ENCODE measurements around the gene POMT1. TPM values are rescaled to one million over a fixed set of nuclear protein-coding genes. Genes with fewer than 3 reads are reported as not detected.

Gene POMT1
- total and polyA plus RNA-seq, 2 of the 8 experiments (the other 6 are each of a cell fraction or from before 2014, with no cell fraction given) = 22.3 to 33.2 TPM

GRCh38 chr9:131562032-131562959, 59.6 kb downstream of the POMT1 start:
- Histone ChIP-seq H4K8ac (ENCODE audit: extremely low read depth, insufficient read depth, low read length) (no peak overlapping the region), H3K4me2 (ENCODE audit: insufficient read depth in 1 of 2, low read depth in 2 of 2, low read length in 2 of 2) (0 out of 4 replicates have a peak overlapping the region, but pooled peaks of 1 of the 2 experiments have one; percentile 16), H3K79me2 (ENCODE audit: control insufficient read depth in 1 of 2, insufficient read depth in 2 of 2, low read length in 2 of 2) (no peaks in the 10 kb centered on the region), H3K56ac (replicated peaks; ENCODE audit: insufficient read length, low read depth, low read length) (no peak overlapping the region), H2AK5ac (ENCODE audit: low read depth, low read length) (no peak overlapping the region), H3K4me3 (ENCODE audit: extremely low read depth in 1 of 4, insufficient read depth in 2 of 4, low read depth in 3 of 4, low read length in 4 of 4) (peak overlapping the region in 1 of 4 experiments; percentile 22; a peak in 1 of 8 replicates), H3K27me3 (replicated peaks in 1 of 4; ENCODE audit: control insufficient read depth in 3 of 4, extremely low read depth in 1 of 4, insufficient read depth in 3 of 4, low read length in 3 of 4) (no peaks in the 10 kb centered on the region), H3K36me3 (ENCODE audit: control insufficient read depth in 2 of 4, insufficient read depth in 4 of 4, low read length in 3 of 4) (no peaks in the 10 kb centered on the region), H4K20me1 (replicated peaks in 1 of 2; ENCODE audit: control insufficient read depth in 1 of 2, insufficient read depth in 2 of 2, low read length in 2 of 2) (peaks cover 0 to 2% of the 10 kb centered on the region in 2 experiments), H2BK15ac (ENCODE audit: low read length) (no peak overlapping the region), H2BK20ac (ENCODE audit: low read length) (peak overlapping the region; percentile 51; the same call in 1 of the 2 replicates), H3K23ac (ENCODE audit: insufficient read length) (no peak overlapping the region), H2BK120ac (replicated peaks; ENCODE audit: low read depth, low read length) (no peak overlapping the region), H2BK12ac (ENCODE audit: low read depth, low read length) (no peak overlapping the region), H3K4ac (replicated peaks; ENCODE audit: insufficient read length, low read depth, low read length) (no peak overlapping the region), H4K5ac (ENCODE audit: insufficient read length, low read depth, low read length) (no peak overlapping the region), H4K91ac (replicated peaks; ENCODE audit: insufficient read length, low read length) (no peak overlapping the region), H3K14ac (ENCODE audit: insufficient read length) (no peak overlapping the region), H3K9ac (replicated peaks in 1 of 4; ENCODE audit: extremely low read depth in 1 of 4, low read depth in 3 of 4, low read length in 3 of 4) (no peak overlapping the region), H3K18ac (ENCODE audit: extremely low read depth, low read length) (no peak overlapping the region), H2BK5ac (ENCODE audit: low read depth, low read length) (no peak overlapping the region), H3K9me3 (ENCODE audit: insufficient read depth in 2 of 2, low read depth in 1 of 2, low read length in 1 of 2) (peaks cover 0 to 7% of the 10 kb centered on the region in 2 experiments; a peak in 1 of 4 replicates), H3K27ac (ENCODE audit: low read depth, low read length) (no peak overlapping the region), H2AFZ (ENCODE audit: low read length) (0 out of 2 replicates have a peak overlapping the region, but pooled peaks have one; percentile 18), H3K79me1 (ENCODE audit: low read depth, low read length) (no peaks in the 10 kb centered on the region), H3K4me1 (replicated peaks in 1 of 4; ENCODE audit: control insufficient read depth in 3 of 4, insufficient read depth in 4 of 4, low read length in 3 of 4) (no peaks in the 10 kb centered on the region), H3K23me2 (ENCODE audit: low read depth, low read length) (no peaks in the 10 kb centered on the region)
- no peak for DNase-seq (ENCODE audit: low read depth in 1 of 2, low spot score in 2 of 2)
- no peak for FAIRE-seq
- WGBS, 2 experiments (ENCODE audit: extremely low coverage in 1 of 2, insufficient coverage in 1 of 2, insufficient read length in 1 of 2, insufficient replicate concordance in 2 of 2, low coverage in 1 of 2, low lambda C conversion rate in 2 of 2, missing lambda C conversion rate in 1 of 2) = 69% methylated on average over 9 of the region's 9 CpGs; no CpG with 5 or more reads in 1 of the 2 experiments
- ChIA-PET CTCF (ENCODE audit: partially characterized antibody) (interaction anchor here (1.1 kb wide), 1 partner anchor 149 kb away, joined by 4 read pairs; no protein-coding TSS in a partner anchor), POLR2A (ENCODE audit: partially characterized antibody) (no interaction called here)
- no peak for TF ChIP-seq SRF (IDR thresholded peaks at IDR 0.05; ENCODE audit: low read depth, low read length)
- no peak for TF ChIP-seq SUZ12 (IDR thresholded peaks at IDR 0.05; ENCODE audit: low read length)
- no peak for TF ChIP-seq KDM5A (IDR thresholded peaks at IDR 0.05; ENCODE audit: low read length)
- TF ChIP-seq EP300 (IDR thresholded peaks at IDR 0.05; ENCODE audit: borderline replicate concordance in 1 of 2, low read depth in 2 of 2, low read length in 2 of 2) = no peak
- TF ChIP-seq TEAD4 (IDR thresholded peaks at IDR 0.05; ENCODE audit: low read depth, low read length) = 0 out of 2 replicates have a peak, but pooled peaks have one; percentile 31
- TF ChIP-seq MAFK (IDR thresholded peaks at IDR 0.05; ENCODE audit: low read depth, low read length) = no peak
- TF ChIP-seq POU5F1 (IDR thresholded peaks at IDR 0.05; ENCODE audit: low read depth, low read length) = no peak
- TF ChIP-seq CEBPB (IDR thresholded peaks at IDR 0.05; ENCODE audit: low read depth, low read length) = peak; percentile 89
- TF ChIP-seq RAD21 (IDR thresholded peaks at IDR 0.05 in 1 of 2, conservative IDR thresholded peaks at IDR 0.05 in 1 of 2; ENCODE audit: low read depth in 2 of 2, low read length in 2 of 2) = no peak
- TF ChIP-seq JUN (IDR thresholded peaks at IDR 0.05; ENCODE audit: low read depth, low read length) = peak; percentile 90
- TF ChIP-seq EGR1 (IDR thresholded peaks at IDR 0.05; ENCODE audit: borderline replicate concordance, low read depth, low read length) = no peak
- TF ChIP-seq TBP (IDR thresholded peaks at IDR 0.05; ENCODE audit: low read depth, low read length) = no peak
